Gastroesophageal sphincter (tissue), 3 donors: ENCODE results near the gene CALML5.

Source experiments
- EP300 ChIP-seq: sonication (generic); formaldehyde crosslinking; IDR thresholded peaks from one replicate; pipeline ENCODE4 v1.6.1; 2017; ENCODE audit warnings: antibody characterized with exemption, mild to moderate bottlenecking
- POLR2A ChIP-seq, 2 donors: fragments of 450-650 bp; IDR thresholded peaks; one replicate each; pipeline ENCODE4 v1.6.1; 2017; ENCODE audit warnings: antibody characterized with exemption in 2 of 2, mild to moderate bottlenecking in 2 of 2, moderate library complexity in 1 of 2
- POLR2AphosphoS5 ChIP-seq: sonication (generic); formaldehyde crosslinking; IDR thresholded peaks from one replicate; pipeline ENCODE4 v1.6.1; 2017; ENCODE audit warnings: antibody characterized with exemption
- TF ChIP-seq, protein P1 (sequence below), 4 experiments: fragments of 200-600 bp in 2 of 4; fragments of 450-650 bp in 2 of 4; sonication (generic) in 1 of 4; IDR thresholded peaks; one replicate each; pipeline ENCODE4 v1.5.1; 2017 to 2019; ENCODE audit warnings: antibody characterized with exemption in 4 of 4, mild to moderate bottlenecking in 2 of 4, moderate library complexity in 2 of 4

DNA sequence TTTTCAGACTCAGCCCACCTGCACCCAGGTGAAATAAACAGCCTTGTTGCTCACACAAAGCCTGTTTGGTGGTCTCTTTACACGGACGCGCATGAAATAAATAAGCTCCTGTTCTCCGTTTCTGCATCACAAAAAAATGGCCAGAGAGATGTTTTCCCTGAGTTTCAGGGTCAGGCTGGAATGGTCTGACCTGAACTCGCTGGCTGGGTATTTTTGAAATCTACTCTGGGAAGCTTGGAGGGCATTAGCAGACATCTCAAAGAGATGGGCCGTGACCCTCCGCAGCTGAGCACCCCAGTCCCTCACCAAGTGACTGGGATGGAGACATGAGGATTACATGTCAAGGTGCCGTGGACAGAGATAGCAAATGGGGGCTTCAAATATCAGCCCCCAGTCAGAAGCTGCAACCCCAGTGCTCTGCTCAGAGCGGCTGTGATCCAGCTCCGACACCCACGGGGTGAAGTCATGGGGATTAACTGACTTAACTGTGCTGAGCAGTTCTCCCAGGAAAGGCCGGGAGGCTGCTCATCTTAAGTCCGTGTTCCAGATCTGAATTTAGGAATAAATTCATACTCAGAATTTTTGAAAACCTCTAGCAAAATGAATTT is 22.3 kb downstream of the CALML5 start:
- TF ChIP-seq, protein P1, sequence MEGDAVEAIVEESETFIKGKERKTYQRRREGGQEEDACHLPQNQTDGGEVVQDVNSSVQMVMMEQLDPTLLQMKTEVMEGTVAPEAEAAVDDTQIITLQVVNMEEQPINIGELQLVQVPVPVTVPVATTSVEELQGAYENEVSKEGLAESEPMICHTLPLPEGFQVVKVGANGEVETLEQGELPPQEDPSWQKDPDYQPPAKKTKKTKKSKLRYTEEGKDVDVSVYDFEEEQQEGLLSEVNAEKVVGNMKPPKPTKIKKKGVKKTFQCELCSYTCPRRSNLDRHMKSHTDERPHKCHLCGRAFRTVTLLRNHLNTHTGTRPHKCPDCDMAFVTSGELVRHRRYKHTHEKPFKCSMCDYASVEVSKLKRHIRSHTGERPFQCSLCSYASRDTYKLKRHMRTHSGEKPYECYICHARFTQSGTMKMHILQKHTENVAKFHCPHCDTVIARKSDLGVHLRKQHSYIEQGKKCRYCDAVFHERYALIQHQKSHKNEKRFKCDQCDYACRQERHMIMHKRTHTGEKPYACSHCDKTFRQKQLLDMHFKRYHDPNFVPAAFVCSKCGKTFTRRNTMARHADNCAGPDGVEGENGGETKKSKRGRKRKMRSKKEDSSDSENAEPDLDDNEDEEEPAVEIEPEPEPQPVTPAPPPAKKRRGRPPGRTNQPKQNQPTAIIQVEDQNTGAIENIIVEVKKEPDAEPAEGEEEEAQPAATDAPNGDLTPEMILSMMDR (IDR thresholded peaks at IDR 0.05) = no peak
- TF ChIP-seq POLR2A (IDR thresholded peaks at IDR 0.05) = no peak
- no peak for TF ChIP-seq POLR2AphosphoS5
- TF ChIP-seq EP300 = no peak
